DND-41 (cell line): ENCODE data around the gene PAIP2.
A peak's percentile ranks its signal among the peaks of the same experiment; 100 is the strongest.

Source experiments
- ATAC-seq: fragments of 200-7000 bp; cut with Tn5 transposase; 3 replicates; pipeline ENCODE4 v1.9.1; 2021; ENCODE audit warnings: low read depth; ENCODE audit not compliant: insufficient read depth
- DNase-seq: peaks from one replicate; pipeline ENCODE4 v3.0.0-alpha.2; 2020
- H2AFZ ChIP-seq: 2 replicates; pipeline ENCODE4 v1.6.0; 2012; ENCODE audit warnings: low read depth, low read length
- H3K27ac ChIP-seq: 2 replicates; pipeline ENCODE4 v1.5.1; 2012; ENCODE audit warnings: low read length, inconsistent platforms
- H3K27me3 ChIP-seq: fragments of 200-600 bp; sonication (generic); 2 replicates; pipeline ENCODE4 v1.6.0; 2012; ENCODE audit warnings: low read length, mild to moderate bottlenecking, inconsistent platforms; ENCODE audit not compliant: insufficient read depth, poor library complexity
- H3K36me3 ChIP-seq: 2 replicates; pipeline ENCODE4 v1.5.1; 2012; ENCODE audit warnings: low read length, inconsistent platforms; ENCODE audit not compliant: insufficient read depth
- H3K4me1 ChIP-seq: 2 replicates; pipeline ENCODE4 v1.5.1; 2012; ENCODE audit warnings: mild to moderate bottlenecking, low read length; ENCODE audit not compliant: insufficient read depth
- H3K4me2 ChIP-seq: 2 replicates; pipeline ENCODE4 v1.6.0; 2012; ENCODE audit warnings: mild to moderate bottlenecking, moderate library complexity, low read length, inconsistent platforms; ENCODE audit not compliant: insufficient read depth
- H3K4me3 ChIP-seq, 2 experiments: fragments of 200-600 bp in 1 of 2; shearing (Covaris generic) in 1 of 2; 2 replicates each; pipeline ENCODE4 v1.5.1; 2012 to 2016; ENCODE audit warnings: inconsistent platforms in 2 of 2, low read length in 2 of 2, mild to moderate bottlenecking in 2 of 2, low read depth in 1 of 2, moderate library complexity in 1 of 2
- H3K79me2 ChIP-seq: 2 replicates; pipeline ENCODE4 v1.6.0; 2012; ENCODE audit warnings: low read length, inconsistent platforms; ENCODE audit not compliant: insufficient read depth
- H3K9ac ChIP-seq: 2 replicates; pipeline ENCODE4 v1.6.0; 2012; ENCODE audit warnings: low read depth, mild to moderate bottlenecking, inconsistent platforms, low read length, moderate library complexity
- H3K9me3 ChIP-seq: 2 replicates; pipeline ENCODE4 v1.5.1; 2012; ENCODE audit warnings: low read length, moderate library complexity, mild to moderate bottlenecking, inconsistent platforms; ENCODE audit not compliant: insufficient read depth, severe bottlenecking
- H4K20me1 ChIP-seq: 2 replicates; pipeline ENCODE4 v1.6.0; 2012; ENCODE audit warnings: low read length; ENCODE audit not compliant: insufficient read depth
- EZH2 ChIP-seq: IDR thresholded peaks from 3 replicates; pipeline ENCODE4 v1.6.1; 2012; ENCODE audit warnings: borderline replicate concordance, low read depth, mild to moderate bottlenecking, moderate library complexity, low read length, inconsistent platforms; ENCODE audit not compliant: severe bottlenecking
- TF ChIP-seq, protein P1 (sequence below): IDR thresholded peaks from 2 replicates; pipeline ENCODE4 v1.5.1; 2012; ENCODE audit warnings: borderline replicate concordance, low read length, moderate library complexity, mild to moderate bottlenecking; ENCODE audit not compliant: poor library complexity, severe bottlenecking; ENCODE audit errors: extremely low read depth

PAIP2 gene

DNA sequence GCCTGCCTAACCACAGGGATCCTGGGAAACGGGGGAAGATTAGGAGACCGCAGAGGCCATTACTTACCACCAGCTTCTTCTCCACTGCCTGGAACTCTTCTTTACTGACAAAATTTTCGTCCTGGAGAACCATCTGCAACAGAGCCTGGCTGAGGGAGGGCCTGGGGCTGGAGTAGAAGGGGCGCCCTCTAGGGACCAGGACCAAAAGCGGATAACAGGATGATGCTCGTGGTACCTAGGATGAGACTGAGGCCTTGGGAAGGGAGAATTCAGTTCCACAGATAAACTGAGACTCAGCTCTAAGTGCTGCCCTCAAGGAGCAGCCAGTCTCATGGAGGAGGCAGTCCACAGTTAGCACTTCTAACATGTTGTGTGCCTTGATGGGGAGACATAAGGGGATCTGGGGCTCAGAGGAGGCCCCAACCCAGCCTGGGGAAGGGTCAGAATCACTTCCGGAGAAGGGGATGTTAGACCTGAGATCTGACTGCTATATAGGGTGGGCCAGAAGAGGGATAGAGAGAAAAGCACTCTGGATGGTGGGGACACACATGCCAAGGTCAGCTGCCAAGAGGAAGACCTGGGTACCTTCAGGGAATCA lies 61.0 kb downstream of the PAIP2 start:
- H3K4me2 ChIP-seq: peak overlapping the region; percentile 89
- no peaks in the 10 kb centered on the region for H3K27me3 ChIP-seq
- peak overlapping the region; percentile 88 for H3K27ac ChIP-seq
- peaks cover 26% of the 10 kb centered on the region for H3K4me1 ChIP-seq
- DNase-seq: peak; percentile 56
- H2AFZ ChIP-seq: no peak overlapping the region
- TF ChIP-seq, protein P1, sequence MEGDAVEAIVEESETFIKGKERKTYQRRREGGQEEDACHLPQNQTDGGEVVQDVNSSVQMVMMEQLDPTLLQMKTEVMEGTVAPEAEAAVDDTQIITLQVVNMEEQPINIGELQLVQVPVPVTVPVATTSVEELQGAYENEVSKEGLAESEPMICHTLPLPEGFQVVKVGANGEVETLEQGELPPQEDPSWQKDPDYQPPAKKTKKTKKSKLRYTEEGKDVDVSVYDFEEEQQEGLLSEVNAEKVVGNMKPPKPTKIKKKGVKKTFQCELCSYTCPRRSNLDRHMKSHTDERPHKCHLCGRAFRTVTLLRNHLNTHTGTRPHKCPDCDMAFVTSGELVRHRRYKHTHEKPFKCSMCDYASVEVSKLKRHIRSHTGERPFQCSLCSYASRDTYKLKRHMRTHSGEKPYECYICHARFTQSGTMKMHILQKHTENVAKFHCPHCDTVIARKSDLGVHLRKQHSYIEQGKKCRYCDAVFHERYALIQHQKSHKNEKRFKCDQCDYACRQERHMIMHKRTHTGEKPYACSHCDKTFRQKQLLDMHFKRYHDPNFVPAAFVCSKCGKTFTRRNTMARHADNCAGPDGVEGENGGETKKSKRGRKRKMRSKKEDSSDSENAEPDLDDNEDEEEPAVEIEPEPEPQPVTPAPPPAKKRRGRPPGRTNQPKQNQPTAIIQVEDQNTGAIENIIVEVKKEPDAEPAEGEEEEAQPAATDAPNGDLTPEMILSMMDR: peak; percentile 76
- no peak for TF ChIP-seq EZH2
- peak overlapping the region; percentile 20 to 67; a peak in 2 of 4 replicates for H3K4me3 ChIP-seq
- H4K20me1 ChIP-seq: 0 out of 2 replicates have a peak, but pooled peaks cover 3% of the 10 kb centered on the region
- no peaks in the 10 kb centered on the region for H3K36me3 ChIP-seq
- H3K79me2 ChIP-seq: 0 out of 2 replicates have a peak, but pooled peaks cover 4% of the 10 kb centered on the region
- ATAC-seq: no peak
- peak overlapping the region; percentile 65 for H3K9ac ChIP-seq
- H3K9me3 ChIP-seq: no peaks in the 10 kb centered on the region

DNA sequence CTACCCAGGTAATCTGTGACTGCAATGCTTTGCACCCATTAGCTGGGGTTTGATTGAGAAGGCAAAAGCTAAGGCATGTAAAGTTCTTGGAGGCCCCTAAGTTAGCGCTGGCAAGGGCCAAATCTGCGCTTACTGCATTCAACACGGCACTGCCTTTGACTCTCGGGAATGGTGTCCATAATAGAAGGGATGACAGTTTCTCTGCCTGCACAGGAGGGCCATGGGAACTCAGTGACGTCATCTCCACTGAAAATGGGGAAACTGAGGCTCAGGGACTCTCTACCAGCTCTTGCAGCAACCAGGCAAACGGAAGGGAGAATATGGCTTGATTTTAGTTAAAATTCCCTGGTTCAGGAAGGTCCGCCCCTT lies 61.7 kb downstream of the PAIP2 start:
- 0 out of 2 replicates have a peak, but pooled peaks cover 3% of the 10 kb centered on the region for H4K20me1 ChIP-seq
- no peaks in the 10 kb centered on the region for H3K9me3 ChIP-seq
- peak overlapping the region; percentile 65 for H3K9ac ChIP-seq
- peaks cover 26% of the 10 kb centered on the region for H3K4me1 ChIP-seq
- peak overlapping the region; percentile 63 for H2AFZ ChIP-seq
- no peak for TF ChIP-seq EZH2
- TF ChIP-seq, protein P1: no peak
- 0 out of 2 replicates have a peak, but pooled peaks cover 4% of the 10 kb centered on the region for H3K79me2 ChIP-seq
- ATAC-seq (no peak; the same call in 2 of the 3 replicates), DNase-seq (no peak)
- H3K36me3 ChIP-seq: no peaks in the 10 kb centered on the region
- peak overlapping the region; percentile 20 to 67; a peak in 3 of 4 replicates for H3K4me3 ChIP-seq
- peak overlapping the region; percentile 88 for H3K27ac ChIP-seq
- no peaks in the 10 kb centered on the region for H3K27me3 ChIP-seq
- H3K4me2 ChIP-seq: peak overlapping the region; percentile 89

DNA sequence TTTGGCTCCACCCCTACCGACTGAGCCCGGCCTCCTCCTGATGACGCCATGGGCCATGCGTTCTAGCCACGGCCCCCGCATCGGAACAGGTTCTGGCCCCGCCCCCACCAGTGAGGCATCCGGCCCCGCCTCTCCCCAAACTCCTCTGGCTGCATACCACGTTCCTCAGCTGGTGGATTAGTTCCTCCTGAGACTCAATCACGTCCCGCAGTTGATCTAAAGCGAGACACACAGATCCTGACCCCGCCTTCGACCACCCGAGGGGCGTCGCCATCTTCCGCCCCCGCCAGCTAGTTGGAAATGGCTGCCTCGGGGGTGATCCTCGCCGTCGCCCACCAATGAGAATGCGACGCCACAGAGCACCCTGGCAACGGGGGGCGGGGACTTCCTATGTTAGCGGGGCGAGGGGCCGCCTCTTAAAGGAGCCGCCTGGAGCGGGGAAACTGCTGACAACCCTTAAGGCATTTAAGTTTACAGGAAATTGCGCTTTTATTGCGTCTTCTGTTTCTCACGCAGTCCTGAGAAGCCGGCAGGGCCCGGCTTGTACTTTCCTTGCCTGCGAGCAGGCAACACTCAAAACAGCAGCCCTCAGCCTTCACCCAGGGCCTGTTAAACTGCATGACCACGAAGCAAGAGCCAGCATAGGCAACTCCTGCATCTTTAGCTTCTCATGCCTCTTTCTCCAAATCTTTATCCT lies 62.3 kb downstream of the PAIP2 start, which contains the start of gene SPATA24:
SPATA24 (minus strand) TSS at position 303 of the 697 bp plus-strand sequence; CDS start at position 274, 29 bp downstream.
- H3K4me3 ChIP-seq: peak within 1 kb of the TSS; percentile 20 to 67; a peak in 3 of 4 replicates
- peak within 1 kb of the TSS; percentile 81 for H2AFZ ChIP-seq
- ATAC-seq (peak; percentile 88), DNase-seq (peak; percentile 99)
- H3K9me3 ChIP-seq: no peaks in the 10 kb centered on the region
- 0 out of 2 replicates have a peak, but pooled peaks cover 4% of the 10 kb centered on the region for H3K79me2 ChIP-seq
- H3K4me2 ChIP-seq: peak within 1 kb of the TSS; percentile 89
- no peak for TF ChIP-seq EZH2
- TF ChIP-seq, protein P1: no peak
- H3K27ac ChIP-seq: peak within 1 kb of the TSS; percentile 88
- no peaks in the 10 kb centered on the region for H3K36me3 ChIP-seq
- 0 out of 2 replicates have a peak, but pooled peaks cover 3% of the 10 kb centered on the region for H4K20me1 ChIP-seq
- H3K4me1 ChIP-seq: peaks cover 26% of the 10 kb centered on the region
- H3K9ac ChIP-seq: peak within 1 kb of the TSS; percentile 65
- H3K27me3 ChIP-seq: no peaks in the 10 kb centered on the region
